NOMO-1 (cell line): Measurements from ENCODE around the gene KCNJ13.
"Not testable (repeated sequence)": the region's sequence is repeated elsewhere in the genome, so short reads cannot be mapped to it uniquely, and the experiment has no call there.

Experiments
- DNase-seq, 2 experiments: peaks; one replicate each; lab custom pipeline; 2025; ENCODE audit not compliant: unreplicated experiment in 2 of 2; lab: John Stamatoyannopoulos, UW

KCNJ13 gene

DNA sequence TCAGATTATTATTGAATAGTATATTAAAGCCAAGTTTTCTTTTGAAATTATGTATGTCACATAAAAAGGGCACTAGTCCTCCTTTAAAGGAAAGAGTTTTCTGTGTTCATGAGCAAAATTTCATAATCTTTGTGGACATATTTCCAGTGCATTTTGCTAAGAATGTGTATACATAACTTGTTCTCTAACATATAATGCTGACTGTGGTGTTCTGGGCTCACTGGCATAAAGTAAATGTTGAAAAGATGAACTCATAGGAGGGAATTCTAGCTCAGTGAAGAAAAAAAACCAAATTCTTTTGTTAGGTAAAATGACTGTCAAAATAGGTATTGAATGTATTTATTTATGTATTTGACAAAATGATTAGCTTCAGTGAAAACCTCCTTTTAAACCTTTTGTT, 6.2 kb downstream of the KCNJ13 start:
- no peak for DNase-seq

DNA sequence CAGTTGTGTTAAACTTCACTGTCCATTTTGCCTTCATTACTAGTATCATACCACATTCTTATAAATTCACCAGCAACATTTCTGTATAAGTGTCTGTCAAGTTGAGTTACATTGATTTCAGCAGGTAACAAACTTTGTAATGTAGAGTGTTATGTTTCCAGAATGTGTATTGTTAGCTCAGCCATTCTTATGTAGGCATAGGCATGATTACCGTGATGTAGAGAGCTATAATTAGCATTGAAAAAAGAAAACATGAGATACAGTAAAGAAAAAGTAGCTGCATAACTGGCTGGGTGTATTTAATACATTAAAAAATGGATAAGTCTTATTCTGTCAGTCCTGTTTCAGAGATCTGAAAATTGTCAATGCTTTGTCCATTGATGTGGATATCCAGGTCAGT, 8.5 kb downstream of the KCNJ13 start:
- no peak for DNase-seq

DNA sequence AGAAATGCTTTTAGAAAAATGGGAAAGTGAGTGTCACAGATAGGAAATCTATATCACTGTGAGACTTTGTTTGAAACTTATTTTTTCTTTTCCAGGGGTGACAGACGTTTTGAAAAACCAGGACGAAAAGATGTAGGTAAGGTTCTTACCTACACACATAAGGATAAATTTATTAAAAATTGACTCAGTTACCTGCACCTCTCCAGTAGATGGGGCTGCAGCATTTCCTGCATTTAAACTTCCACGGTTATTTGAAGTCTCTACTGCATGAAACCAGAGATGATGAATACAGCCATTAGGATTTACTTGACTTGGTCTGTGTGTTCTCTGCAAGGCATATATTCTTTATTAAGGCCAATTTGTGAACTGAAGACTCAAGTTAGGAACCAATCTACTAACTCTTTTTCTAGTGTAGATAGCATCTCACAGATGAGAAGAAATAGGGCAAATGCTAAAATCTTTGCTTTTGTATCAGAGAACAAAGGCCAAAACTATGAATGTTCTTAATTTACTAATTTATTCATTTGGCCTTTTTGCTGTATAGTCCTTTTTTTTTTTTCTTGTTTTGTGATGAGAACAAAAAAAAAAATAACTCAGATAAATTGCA, 15.0 kb downstream of the KCNJ13 start:
- DNase-seq, result no peak

DNA sequence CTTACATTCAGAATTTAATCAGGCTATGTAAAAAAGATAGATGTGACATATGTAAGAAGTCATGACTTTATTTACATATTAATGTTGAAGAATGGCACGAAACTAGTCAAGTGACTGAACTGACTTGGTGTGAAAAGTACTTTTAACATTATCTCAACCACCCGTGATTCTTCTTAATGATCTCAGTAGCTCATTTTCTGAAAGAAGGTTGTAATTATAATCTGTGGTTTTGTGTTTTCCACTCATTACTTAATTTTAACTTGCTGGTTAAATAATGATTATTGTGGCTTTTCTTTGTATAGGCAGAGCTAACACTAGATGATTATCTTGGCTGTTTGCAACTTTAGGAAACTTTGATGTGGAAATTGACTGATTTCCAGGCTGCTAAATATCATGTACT, 18.5 kb downstream of the KCNJ13 start:
- DNase-seq, result no peak

DNA sequence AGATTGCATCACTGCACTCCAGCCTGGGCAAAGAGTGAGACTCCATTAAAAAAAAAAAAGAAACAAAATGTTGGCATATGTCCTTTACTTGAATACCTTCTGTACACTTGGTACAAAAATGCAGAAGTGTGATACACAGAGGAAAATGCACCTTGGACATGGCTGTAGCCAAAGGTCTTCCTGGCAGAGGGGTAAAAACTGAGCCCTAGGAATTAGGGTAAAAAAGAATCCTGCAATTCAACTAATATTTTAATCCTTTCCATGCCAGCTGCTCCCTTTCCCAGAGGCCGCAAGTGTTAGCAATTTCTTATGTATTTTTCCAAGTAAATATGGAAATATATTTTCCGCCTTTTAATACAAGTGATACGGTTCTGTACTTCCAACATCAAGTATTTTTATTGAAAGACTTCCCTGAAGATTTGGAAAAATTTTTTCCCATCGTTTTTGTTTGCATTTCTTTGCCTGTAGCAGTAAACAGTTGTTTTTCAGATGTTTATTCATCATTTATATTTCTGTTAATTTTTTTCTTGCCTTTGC, 26.2 kb downstream of the KCNJ13 start:
- no peak for DNase-seq

DNA sequence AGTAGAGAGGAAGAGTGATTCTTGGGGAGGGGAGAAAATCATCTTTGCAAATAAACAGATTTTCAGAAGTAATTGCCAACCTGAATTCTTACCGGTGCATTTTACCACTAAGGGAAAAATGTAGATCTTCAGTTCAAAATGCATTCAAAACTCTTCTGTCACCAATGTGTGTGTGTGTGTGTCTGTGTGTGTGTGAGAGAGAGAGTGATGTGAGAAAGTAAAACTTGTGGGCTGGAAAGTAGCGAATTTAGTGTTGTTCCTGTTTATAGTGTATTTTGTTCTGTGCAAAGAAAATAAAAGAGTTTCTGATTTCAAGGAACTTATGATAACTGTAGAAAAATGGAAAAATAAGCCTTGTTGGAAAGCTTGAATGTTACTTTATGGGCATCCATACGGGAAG, 27.0 kb downstream of the KCNJ13 start:
- DNase-seq, result no peak

DNA sequence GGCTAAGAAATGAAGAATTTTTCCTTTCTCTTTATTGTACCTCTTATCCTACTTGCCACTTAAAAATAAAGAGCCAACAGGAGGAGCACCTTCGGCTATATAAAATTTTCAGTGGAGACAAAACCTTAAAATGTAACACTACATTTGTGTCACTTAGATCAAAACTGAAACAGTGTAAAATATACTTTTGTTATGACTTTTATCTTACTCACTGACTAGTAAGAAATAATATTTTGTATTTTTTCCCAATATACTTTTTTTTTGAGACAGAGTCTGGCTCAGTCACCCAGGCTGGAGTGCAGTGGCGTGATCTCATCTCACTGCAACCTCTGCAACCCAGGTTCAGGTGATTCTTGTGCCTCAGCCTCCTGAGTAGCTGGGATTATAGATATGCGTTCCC, 28.3 kb downstream of the KCNJ13 start:
- DNase-seq, result no peak

DNA sequence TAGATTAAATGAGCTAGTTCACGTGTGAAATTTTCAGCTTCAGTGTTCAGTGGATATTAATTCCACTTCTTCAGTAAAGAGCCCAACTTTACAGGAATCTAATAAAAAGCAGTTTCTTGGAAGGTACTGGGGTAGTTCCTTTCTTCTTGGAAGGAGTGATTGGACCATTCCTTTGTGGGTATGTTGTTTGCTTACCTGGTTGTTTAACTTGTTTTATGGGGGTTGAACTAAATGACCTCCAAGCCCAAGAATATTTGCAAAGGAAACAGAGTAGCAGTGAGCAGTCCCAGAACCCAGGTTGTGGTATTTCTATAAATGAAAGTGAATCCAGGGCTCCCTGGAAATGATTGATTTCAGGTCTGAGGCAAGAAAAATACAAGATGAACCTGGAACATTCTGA, 31.4 kb downstream of the KCNJ13 start:
- no peak for DNase-seq

DNA sequence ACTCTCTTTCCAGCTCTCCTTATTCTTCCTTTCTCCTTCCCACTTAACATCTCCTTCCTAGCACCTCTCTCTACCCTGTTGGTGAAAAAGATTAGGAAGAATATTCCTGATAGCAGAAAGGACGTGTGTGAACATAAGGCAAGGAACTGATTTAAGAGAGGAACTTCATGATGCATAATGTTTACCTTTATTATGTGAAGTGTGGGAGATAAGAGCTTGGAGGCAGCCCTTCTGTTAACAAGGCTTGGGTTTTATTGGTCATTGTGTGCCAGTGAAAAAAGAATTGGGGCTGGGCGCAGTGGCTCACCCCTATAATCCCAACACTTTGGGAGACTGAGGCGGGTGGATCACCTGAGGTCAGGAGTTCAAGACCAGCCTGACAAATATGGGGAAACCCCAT, 34.4 kb downstream of the KCNJ13 start:
- DNase-seq, result no peak

DNA sequence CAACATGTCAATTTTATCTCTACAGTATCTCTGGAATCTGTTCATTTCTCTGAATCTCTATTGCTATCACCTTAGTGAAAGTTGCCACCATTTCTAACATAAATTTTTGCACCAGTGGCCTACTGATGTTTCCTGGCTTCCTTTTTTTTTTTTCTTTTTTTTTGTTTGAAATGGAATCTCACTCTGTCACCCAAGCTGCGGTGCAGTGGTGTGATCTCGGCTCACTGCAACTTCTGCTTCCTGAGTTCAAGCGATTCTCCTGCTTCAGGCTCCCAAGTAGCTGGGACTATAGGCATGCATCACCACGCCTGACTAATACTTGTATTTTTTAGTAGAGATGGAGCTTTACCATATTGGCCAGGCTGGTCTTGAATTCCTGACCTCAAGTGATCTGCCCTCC, 35.1 kb downstream of the KCNJ13 start:
- DNase-seq, result no peak

DNA sequence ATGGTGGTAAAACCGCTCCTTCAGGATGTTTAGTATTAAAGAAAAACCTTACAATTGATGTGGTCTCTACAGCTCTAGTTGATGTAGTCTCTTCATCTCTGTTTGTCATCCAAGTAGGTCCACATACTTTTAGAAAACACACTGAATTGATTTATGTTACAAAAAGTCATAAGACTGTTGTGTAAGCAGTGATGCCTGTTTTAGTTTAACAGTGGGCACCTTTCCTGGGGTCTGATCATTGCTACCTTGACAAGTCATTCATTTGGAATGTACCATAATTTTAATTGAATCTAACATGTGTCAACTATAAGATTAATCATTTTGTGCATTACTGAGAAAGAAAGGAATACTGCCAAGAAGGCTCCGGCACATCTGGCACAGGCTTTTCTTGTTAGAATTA, 44.9 kb downstream of the KCNJ13 start:
- DNase-seq, result no peak

DNA sequence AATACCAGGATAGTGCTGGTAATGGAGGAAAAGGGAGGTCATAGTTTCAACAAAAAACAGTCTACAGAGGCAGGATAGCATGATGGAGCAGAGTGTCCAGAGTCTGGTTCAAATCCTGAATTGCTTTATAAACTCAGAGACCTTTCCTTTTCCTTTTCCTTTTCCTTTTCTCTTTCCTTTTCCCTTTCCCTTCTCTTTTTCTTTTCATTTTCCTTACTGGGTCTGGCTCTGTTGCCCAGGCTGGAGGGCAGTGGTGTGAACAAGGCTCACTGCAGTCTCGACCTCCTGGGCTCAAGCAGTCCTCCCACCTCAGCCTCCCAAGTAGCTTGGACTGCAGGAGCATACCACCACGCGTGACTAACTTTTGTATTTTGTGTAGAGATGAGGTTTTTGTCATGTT, 47.6 kb downstream of the KCNJ13 start:
- DNase-seq, result no peak

DNA sequence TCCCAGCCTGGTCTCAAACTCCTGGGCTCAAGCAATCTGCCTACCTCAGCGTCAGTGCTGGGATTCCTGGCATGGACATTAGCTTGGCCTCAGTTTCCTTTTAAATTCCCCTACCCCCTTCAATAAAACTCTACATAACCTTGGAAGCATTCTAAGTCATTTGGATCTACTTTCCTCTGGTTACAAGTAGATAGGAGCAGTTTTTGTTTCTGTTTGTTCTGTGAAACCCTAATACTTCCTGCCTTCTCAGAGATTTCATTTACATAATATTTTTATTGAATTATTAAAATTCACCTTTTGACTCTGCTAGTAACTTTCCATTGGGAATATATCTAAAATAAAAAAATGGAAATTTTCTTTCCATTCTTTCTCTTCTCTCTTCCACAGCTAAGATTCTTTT, 53.3 kb downstream of the KCNJ13 start:
- no peak for DNase-seq

DNA sequence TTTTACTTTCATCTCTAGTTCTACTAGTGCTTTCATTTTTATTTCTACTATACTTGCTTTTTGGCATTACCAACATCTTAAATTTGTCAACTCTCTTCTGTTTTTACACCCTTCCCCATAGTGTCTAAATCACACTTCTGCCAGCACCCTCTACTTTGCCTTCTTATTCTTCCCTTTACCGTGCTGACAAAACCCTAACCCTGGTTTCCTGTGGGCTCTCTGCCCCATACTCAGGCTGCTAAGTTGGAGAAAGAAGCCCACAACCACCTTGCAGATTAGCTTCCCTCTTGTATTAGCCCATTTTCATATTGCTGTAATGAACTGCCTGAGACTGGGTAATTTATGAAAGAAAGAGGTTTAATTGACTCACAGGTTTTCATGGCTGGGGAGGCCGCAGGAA, 54.5 kb downstream of the KCNJ13 start:
- no peak for DNase-seq

DNA sequence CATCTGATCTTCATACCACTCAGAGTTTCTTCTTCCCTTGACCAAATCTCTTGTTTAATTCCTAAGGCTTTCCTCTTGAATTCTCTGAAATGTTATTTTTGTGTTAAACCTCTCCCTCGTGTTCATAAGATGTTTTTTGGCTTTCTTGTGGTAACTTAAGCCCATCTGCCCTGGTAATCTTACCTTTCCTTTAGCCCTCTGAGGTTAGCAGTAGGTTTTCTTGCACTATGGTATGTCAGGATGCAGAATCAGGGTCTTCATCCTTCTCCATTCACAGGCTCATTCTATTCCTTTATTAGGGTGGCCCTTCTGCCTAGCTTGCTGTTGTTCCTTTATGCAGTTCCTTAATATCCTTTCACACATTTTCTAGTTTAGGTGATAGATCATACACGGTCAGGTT, 55.1 kb downstream of the KCNJ13 start:
- DNase-seq, result no peak

DNA sequence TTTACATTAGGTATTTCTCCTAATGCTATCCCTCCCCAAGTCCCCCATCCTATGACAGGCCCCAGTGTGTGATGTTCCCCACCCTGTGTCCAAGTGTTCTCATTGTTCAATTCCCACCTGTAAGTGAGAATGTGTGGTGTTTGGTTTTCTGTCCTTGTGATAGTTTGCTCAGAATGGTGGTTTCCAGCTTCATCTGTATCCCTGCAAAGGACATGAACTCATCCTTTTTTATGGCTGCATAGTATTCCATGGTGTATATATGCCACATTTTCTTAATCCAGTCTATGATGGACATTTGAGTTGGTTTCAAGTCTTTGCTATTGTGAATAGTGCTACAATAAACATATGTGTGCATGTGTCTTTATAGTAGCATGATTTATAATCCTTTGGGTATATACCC, 56.3 kb downstream of the KCNJ13 start:
- not testable (repeated sequence) for DNase-seq
